Activated naive CD4-positive, alpha-beta T cell treated with anti-CD3 and anti-CD28 coated beads for 36 hours (primary cell): Measurements from ENCODE around the gene FMN1. TPM values are rescaled to one million over a fixed set of nuclear protein-coding genes. Genes with fewer than 3 reads are reported as not detected.

Experiments
- CTCF ChIA-PET: fragments of 350-600 bp; sonication (Branson Sonifier 250); formaldehyde crosslinking; loops from one replicate; lab custom pipeline; 2021; ENCODE audit warnings: antibody characterized with exemption; lab: Charles Lee
- DNase-seq: peaks from one replicate; pipeline ENCODE4 v3.0.0-alpha.2; 2020
- H3K27ac Mint-ChIP-seq: one replicate; pipeline ENCODE4 v1.8.0; 2021; ENCODE audit warnings: mild to moderate bottlenecking, mixed read lengths
- H3K27me3 Mint-ChIP-seq: one replicate; pipeline ENCODE4 v1.8.0; 2021; ENCODE audit warnings: low read depth, mixed read lengths
- H3K36me3 Mint-ChIP-seq: one replicate; pipeline ENCODE4 v1.8.0; 2021; ENCODE audit warnings: low read depth, mixed read lengths
- H3K4me1 Mint-ChIP-seq: one replicate; pipeline ENCODE4 v1.8.0; 2021; ENCODE audit warnings: low read depth, mixed read lengths
- H3K4me3 Mint-ChIP-seq: one replicate; pipeline ENCODE4 v1.8.0; 2021; ENCODE audit warnings: mild to moderate bottlenecking, moderate library complexity, mixed read lengths
- H3K9me3 Mint-ChIP-seq: one replicate; pipeline ENCODE4 v1.8.0; 2021; ENCODE audit warnings: mixed read lengths
- intact Hi-C: fragments of 100-400 bp; cut with micrococcal nuclease; formaldehyde crosslinking; loops from one replicate; pipeline ENCODE4 v1.15.1; 2023
- total RNA-seq, 2 experiments: library from RNA; stranded (reverse); gene quantifications; one replicate each; pipeline ENCODE4 v1.2.3, GENCODE V29; 2021

FMN1 gene
- total RNA-seq, 2 experiments from 2014 or later, result 0.02 to 0.12 TPM

DNA sequence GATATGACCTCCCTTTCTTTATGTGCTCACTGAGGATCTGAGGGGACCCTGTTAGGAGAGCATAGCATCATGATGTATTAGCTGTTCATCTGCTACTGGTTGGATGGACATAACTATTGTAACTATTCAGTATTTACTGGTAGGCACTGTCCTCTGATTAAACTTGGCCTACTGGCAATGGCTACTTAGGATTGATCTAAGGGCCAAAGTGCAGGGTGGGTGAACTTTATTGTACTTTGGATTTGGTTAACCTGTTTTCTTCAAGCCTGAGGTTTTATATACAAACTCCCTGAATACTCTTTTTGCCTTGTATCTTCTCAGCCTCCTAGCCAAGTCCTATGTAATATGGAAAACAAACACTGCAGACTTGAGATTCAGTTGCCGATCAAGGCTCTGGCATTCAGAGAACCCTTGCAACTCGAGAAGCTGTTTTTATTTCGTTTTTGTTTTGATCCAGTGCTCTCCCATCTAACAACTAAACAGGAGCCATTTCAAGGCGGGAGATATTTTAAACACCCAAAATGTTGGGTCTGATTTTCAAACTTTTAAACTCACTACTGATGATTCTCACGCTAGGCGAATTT is 461.8 kb downstream of the FMN1 start:
- Mint-ChIP-seq H3K4me1 (no peaks in the 10 kb centered on the region), H3K4me3 (no peak overlapping the region), H3K27me3 (peaks cover 21% of the 10 kb centered on the region), H3K36me3 (no peaks in the 10 kb centered on the region), H3K9me3 (no peaks in the 10 kb centered on the region), H3K27ac (no peak overlapping the region)
- CTCF ChIA-PET, result interaction anchor here (1.4 kb wide), 1 partner anchor 10 kb away, joined by 3 read pairs; no protein-coding TSS in a partner anchor
- DNase-seq, result no peak
- intact Hi-C loops, result no loop called here

DNA sequence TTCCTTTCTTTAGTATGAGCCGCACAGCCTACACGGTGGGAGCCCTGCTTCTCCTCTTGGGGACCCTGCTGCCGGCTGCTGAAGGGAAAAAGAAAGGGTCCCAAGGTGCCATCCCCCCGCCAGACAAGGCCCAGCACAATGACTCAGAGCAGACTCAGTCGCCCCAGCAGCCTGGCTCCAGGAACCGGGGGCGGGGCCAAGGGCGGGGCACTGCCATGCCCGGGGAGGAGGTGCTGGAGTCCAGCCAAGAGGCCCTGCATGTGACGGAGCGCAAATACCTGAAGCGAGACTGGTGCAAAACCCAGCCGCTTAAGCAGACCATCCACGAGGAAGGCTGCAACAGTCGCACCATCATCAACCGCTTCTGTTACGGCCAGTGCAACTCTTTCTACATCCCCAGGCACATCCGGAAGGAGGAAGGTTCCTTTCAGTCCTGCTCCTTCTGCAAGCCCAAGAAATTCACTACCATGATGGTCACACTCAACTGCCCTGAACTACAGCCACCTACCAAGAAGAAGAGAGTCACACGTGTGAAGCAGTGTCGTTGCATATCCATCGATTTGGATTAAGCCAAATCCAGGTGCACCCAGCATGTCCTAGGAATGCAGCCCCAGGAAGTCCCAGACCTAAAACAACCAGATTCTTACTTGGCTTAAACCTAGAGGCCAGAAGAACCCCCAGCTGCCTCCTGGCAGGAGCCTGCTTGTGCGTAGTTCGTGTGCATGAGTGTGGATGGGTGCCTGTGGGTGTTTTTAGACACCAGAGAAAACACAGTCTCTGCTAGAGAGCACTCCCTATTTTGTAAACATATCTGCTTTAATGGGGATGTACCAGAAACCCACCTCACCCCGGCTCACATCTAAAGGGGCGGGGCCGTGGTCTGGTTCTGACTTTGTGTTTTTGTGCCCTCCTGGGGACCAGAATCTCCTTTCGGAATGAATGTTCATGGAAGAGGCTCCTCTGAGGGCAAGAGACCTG is 463.5 kb downstream of the FMN1 start:
- intact Hi-C loops, result no loop called here
- CTCF ChIA-PET, result no interaction called here
- Mint-ChIP-seq H3K36me3 (no peaks in the 10 kb centered on the region), H3K4me3 (no peak overlapping the region), H3K4me1 (no peaks in the 10 kb centered on the region), H3K27ac (no peak overlapping the region), H3K27me3 (peaks cover 32% of the 10 kb centered on the region), H3K9me3 (peaks cover 4% of the 10 kb centered on the region)
- no peak for DNase-seq

DNA sequence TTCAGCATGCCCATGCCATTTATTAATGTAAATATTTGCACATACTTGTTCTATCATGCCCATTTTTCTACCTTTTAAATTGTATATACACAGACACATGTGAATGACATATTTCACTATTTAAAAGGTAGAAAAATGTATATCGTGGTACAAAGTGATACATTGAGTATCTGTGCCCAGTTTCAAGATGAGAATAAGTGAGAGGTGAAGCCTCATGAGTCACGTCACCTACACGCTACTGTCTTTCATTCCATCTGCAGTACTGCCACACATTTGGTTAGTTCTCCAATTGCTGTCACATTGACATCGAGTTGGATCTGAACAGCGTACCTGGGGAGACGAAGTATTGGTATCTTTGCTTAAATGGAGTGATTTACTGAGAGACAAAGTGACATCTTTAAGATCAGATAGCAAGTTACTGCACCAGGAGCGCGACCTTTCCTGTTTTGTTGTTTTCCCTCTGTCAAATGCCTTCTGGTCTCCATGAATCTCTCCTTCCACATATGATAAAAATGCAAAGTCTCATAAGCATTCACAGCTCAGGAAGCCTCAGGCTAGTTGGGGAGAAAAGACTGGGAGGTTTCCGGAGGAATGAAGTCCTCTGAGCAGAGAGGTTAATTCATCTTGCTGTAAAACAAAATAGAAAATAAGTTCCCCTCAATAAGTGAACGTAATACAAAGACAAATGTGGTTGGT is 464.7 kb downstream of the FMN1 start:
- Mint-ChIP-seq H3K4me3 (no peak overlapping the region), H3K27me3 (peaks cover 37% of the 10 kb centered on the region), H3K9me3 (peaks cover 4% of the 10 kb centered on the region), H3K27ac (no peak overlapping the region), H3K4me1 (no peaks in the 10 kb centered on the region), H3K36me3 (peaks cover 2% of the 10 kb centered on the region)
- intact Hi-C loops, result no loop called here
- CTCF ChIA-PET, result no interaction called here
- no peak for DNase-seq

DNA sequence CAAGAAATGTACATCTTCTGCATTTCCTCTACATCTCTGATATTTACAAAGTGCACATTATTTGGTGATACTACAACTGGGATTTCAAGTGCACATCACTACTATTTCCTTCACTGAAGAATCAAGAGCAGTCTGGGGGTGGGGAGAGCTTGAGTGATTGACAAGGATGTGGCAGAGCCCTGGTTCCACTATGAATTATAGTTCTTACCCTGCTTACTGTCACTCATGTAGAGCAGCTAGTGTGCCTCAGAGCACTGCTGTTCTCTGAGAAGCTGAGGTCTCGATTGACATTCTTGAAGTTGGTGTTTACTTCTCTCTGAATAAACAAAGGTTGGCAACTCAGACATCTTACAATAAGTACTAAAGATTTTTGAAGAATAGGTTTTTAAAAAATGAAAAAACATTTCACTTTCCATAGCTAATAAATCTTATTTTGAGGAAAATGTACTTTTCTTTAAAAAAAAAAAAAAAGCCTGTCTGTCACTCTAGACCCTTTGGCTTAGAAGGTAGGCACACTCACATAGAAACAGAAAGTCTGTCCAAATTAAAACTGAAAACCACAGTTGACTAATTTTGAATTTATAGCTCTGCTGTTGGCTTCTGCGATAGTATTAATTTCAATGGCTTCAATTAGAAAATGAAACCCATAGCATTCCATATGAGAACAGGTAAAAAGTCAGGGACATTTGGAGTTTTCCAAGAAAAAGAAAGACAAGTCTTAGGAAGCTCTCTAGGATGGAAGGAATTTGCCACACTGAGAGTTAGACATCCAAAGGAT is 471.2 kb downstream of the FMN1 start:
- no peak for DNase-seq
- CTCF ChIA-PET, result interaction anchor here (0.6 kb wide), 1 partner anchor 48 kb away, joined by 3 read pairs; no protein-coding TSS in a partner anchor
- H3K36me3 Mint-ChIP-seq, result peaks cover 2% of the 10 kb centered on the region

DNA sequence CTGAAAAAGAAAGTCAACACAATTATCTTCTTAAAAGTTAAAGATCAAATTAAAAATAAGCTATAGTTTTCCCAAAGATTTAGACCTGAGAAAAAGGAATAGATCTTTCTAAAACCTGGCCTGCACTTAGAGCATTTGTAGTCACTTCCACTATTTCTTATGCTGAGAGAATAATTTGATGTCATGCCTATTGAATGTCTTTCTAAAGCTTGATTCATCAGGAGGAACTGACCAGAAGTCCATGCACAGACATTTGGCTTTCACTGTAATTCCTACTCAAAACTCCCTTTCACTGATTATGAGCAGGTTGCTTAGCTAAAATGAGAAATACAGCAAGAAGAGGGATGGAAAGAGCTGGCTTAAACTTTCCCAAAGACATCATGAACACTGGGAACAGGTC is 472.4 kb downstream of the FMN1 start:
- H3K27me3 Mint-ChIP-seq, result peaks cover 65% of the 10 kb centered on the region

More for the DNA sequence above, 471.2 kb downstream of the FMN1 start:
- peaks cover 4% of the 10 kb centered on the region for H3K9me3 Mint-ChIP-seq
- peaks cover 3% of the 10 kb centered on the region for H3K4me1 Mint-ChIP-seq
- intact Hi-C loops, result no loop called here
- peaks cover 63% of the 10 kb centered on the region for H3K27me3 Mint-ChIP-seq
- H3K27ac Mint-ChIP-seq, result no peak overlapping the region
- H3K4me3 Mint-ChIP-seq, result no peak overlapping the region

DNA sequence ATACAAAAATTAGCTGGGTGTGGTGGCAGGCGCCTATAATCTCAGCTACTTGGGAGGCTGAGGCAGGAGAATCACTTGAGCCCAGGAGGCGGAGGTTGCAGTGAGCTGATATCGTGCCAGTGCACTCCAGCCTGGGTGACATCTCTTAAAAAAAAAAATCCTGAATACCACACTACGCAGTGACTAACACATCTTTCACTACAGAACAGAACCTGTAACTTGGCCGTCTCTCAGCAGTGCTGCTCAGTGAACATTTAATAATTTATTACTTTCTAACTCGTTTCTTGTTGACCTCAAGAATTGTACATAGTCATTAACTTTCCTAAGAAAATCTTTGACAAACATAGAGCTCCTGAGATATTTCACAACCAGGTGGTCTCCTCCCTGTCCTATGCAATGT is 472.9 kb downstream of the FMN1 start:
- intact Hi-C loops, result no loop called here
- CTCF ChIA-PET, result no interaction called here

More for the DNA sequence above, 472.4 kb downstream of the FMN1 start:
- peaks cover 8% of the 10 kb centered on the region for H3K4me1 Mint-ChIP-seq
- H3K9me3 Mint-ChIP-seq, result peaks cover 4% of the 10 kb centered on the region
- intact Hi-C loops, result no loop called here
- no peak overlapping the region for H3K27ac Mint-ChIP-seq
- CTCF ChIA-PET, result no interaction called here
- peaks cover 2% of the 10 kb centered on the region for H3K36me3 Mint-ChIP-seq
- no peak overlapping the region for H3K4me3 Mint-ChIP-seq
- DNase-seq, result no peak

DNA sequence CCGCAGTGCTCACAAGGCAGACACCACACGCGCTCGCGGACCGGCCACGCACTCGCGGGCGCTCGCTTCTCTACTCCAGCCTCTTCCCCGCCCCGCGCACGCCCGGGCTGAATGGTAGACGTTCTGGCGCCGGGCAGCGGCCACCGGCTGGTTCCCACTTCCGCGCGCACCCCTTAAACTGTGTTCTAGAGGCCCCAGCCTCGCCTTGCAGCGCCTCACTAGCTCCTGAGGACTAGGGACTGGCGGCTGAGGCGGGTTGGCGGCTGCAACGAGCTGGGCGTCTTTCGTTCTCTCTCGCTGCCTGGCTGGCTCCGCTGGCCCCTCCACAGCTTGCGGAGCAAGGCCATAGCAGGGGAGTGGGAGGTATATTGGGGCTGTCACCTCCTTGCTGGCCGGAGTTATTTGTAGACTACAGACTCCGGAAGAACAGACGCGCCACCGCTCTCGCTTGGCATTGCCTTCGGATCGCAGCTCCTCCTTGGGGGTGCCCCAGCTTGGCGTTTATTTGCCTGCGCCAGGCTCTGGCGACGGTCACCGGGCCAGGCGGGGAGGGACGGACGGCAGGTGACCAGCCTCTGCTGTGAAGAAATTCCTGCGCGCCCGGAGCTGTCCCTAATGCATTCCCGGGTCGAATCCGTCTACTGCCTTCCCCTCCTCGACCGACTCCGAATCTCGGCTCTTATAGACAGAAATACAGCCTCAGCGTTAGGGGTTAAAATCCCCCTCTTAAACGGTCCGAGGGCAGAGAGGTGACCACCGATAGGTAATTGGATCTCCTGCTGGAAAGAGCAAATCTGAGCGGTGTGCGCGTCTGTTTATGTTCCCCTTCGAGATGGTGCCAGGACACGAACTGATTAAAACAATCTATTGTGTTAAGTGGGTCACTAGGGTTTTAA is 475.4 kb downstream of the FMN1 start:
- Mint-ChIP-seq H3K27ac (no peak overlapping the region), H3K4me1 (peaks cover 14% of the 10 kb centered on the region), H3K27me3 (peaks cover 57% of the 10 kb centered on the region), H3K4me3 (peak overlapping the region; percentile 3), H3K9me3 (no peaks in the 10 kb centered on the region), H3K36me3 (no peaks in the 10 kb centered on the region)
- CTCF ChIA-PET, result no interaction called here
- intact Hi-C loops, result no loop called here
- no peak for DNase-seq

More for the DNA sequence above, 472.9 kb downstream of the FMN1 start:
- H3K9me3 Mint-ChIP-seq, result peaks cover 4% of the 10 kb centered on the region
- peaks cover 2% of the 10 kb centered on the region for H3K36me3 Mint-ChIP-seq
- peaks cover 14% of the 10 kb centered on the region for H3K4me1 Mint-ChIP-seq
- no peak overlapping the region for H3K4me3 Mint-ChIP-seq
- no peak overlapping the region for H3K27ac Mint-ChIP-seq
- peaks cover 65% of the 10 kb centered on the region for H3K27me3 Mint-ChIP-seq
- DNase-seq, result no peak

DNA sequence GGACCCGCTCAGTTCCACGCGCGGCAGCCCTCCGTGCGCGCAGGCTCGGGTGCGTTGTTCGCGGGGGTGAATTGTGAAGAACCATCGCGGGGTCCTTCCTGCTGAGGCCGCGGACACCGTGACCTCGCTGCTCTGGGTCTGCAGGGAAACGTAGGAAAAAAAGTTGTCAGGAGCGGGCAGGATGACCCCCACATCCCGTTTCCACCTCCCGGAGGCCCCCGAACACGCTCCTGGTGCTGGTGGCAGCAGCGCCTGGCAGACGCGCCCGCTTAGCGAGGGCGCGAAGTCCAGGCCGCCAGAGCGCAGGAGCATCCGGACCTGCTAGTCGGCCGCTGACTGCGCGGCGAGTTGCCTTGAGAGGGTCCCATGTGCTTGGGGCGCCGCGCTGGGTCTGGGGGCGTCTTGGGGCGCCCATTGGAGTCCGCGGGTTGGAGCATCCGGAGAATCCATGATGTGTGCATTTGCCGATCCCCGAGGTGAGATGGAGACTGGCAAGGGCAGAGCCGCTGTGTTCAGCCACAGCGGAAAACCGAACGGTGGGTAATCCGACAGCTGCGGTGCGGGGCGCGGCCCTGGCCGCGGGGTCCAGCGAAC is 476.2 kb downstream of the FMN1 start:
- CTCF ChIA-PET, result no interaction called here
- DNase-seq, result no peak
- Mint-ChIP-seq H3K4me1 (peaks cover 14% of the 10 kb centered on the region), H3K4me3 (no peak overlapping the region), H3K9me3 (no peaks in the 10 kb centered on the region), H3K27ac (no peak overlapping the region), H3K36me3 (no peaks in the 10 kb centered on the region), H3K27me3 (peaks cover 63% of the 10 kb centered on the region)
- intact Hi-C loops, result no loop called here

DNA sequence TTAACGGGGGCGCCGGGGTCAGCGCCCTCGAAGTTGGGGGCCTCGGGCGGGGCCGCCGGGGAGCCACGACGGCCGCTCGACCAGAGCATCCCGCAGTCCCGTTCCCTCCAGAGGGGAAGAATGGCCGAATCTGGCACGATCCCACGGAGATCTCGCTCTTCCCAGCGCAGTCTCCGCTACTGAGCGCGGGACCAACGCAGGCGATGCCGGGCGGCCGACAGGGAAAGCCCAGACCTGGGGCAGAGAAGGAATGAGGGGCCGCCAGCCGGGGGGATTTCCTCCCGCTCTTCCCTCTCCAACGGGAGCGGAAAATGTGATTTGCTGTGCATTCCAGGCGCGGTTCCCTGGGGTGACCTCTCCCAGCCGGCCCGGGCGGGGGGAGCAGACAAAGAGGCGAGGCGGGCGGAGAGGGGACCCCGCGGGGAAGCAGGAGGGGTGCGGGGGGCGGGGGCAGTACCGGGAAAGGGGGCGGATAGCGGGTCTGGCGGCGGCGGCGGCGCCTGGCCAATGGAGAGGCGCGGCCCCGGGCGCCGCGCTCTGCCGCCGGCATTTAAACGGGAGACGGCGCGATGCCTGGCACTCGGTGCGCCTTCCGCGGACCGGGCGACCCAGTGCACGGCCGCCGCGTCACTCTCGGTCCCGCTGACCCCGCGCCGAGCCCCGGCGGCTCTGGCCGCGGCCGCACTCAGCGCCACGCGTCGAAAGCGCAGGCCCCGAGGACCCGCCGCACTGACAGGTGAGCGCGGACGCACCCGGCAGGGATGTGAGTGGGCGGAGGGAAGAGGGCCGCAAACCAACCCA is 476.9 kb downstream of the FMN1 start, which contains the start of gene GREM1:
Gene GREM1 (plus strand): TSS at position 579 of the 801 bp plus-strand sequence. CDS start 12,687 bp downstream, outside the sequence.
- no peak within 1 kb of the TSS for H3K4me3 Mint-ChIP-seq
- intact Hi-C loops, result no loop called here
- peaks cover 14% of the 10 kb centered on the region for H3K4me1 Mint-ChIP-seq
- H3K9me3 Mint-ChIP-seq, result no peaks in the 10 kb centered on the region
- no peaks in the 10 kb centered on the region for H3K36me3 Mint-ChIP-seq
- CTCF ChIA-PET, result no interaction called here
- H3K27me3 Mint-ChIP-seq, result peaks cover 65% of the 10 kb centered on the region
- DNase-seq, result no peak
- no peak within 1 kb of the TSS for H3K27ac Mint-ChIP-seq

DNA sequence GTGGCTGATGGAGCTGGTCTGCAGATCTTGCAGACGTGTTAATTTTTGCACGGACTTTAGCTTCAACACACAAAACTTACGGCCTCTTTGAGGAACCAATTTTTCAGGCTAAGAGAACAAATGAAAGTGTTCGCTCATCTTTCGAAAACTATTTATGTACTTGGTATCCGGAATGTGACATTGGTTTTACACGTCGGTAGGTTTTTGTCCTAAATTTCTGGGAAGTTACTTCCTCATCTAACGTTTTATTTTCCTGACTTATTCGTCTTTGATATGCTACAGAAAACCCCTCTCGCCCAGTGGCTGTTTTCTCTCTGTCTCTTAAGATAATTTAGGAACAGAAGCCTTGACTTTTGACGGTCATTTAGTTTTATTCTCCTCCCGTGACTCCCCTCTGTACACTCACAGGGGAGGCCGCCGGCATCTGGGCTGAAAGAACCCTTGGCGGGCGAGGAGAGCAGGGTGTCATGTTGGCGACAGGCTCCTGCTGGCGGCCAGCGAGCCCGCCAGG is 477.5 kb downstream of the FMN1 start:
- Mint-ChIP-seq H3K9me3 (no peaks in the 10 kb centered on the region), H3K4me1 (peaks cover 14% of the 10 kb centered on the region), H3K27me3 (peaks cover 60% of the 10 kb centered on the region), H3K4me3 (no peak overlapping the region), H3K36me3 (no peaks in the 10 kb centered on the region), H3K27ac (no peak overlapping the region)
- intact Hi-C loops, result no loop called here
- CTCF ChIA-PET, result no interaction called here
- no peak for DNase-seq
